Fibroblast of the aortic adventitia (primary cell): ENCODE data around the gene FOS. TPM values are rescaled to one million over a fixed set of nuclear protein-coding genes. Genes with fewer than 3 reads are reported as not detected.

Experiments
- DNase-seq: peaks from one replicate; pipeline ENCODE4 v3.0.0-alpha.2; 2010; ENCODE audit warnings: low read depth
- H3K4me3 ChIP-seq: 2 replicates; pipeline ENCODE4 v1.5.1; 2011; ENCODE audit warnings: low read depth, mild to moderate bottlenecking, control low read depth, low read length, moderate library complexity
- total RNA-seq: library from RNA; depleted of rRNA; stranded (reverse); fragments of >200 nt; gene quantifications from 2 replicates; pipeline ENCODE4 v1.2.3, GENCODE V29; 2012; ENCODE audit warnings: low replicate concordance
- TF ChIP-seq, protein P1 (sequence below): IDR thresholded peaks from 2 replicates; pipeline ENCODE4 v1.5.1; 2011; ENCODE audit warnings: mild to moderate bottlenecking, low read length, control low read depth, inconsistent platforms; ENCODE audit not compliant: insufficient read depth

FOS gene
- total RNA-seq, 1 donor, result 1.4 TPM

- TF ChIP-seq, protein P1, sequence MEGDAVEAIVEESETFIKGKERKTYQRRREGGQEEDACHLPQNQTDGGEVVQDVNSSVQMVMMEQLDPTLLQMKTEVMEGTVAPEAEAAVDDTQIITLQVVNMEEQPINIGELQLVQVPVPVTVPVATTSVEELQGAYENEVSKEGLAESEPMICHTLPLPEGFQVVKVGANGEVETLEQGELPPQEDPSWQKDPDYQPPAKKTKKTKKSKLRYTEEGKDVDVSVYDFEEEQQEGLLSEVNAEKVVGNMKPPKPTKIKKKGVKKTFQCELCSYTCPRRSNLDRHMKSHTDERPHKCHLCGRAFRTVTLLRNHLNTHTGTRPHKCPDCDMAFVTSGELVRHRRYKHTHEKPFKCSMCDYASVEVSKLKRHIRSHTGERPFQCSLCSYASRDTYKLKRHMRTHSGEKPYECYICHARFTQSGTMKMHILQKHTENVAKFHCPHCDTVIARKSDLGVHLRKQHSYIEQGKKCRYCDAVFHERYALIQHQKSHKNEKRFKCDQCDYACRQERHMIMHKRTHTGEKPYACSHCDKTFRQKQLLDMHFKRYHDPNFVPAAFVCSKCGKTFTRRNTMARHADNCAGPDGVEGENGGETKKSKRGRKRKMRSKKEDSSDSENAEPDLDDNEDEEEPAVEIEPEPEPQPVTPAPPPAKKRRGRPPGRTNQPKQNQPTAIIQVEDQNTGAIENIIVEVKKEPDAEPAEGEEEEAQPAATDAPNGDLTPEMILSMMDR, result no peak
- DNase-seq, result peak; percentile 99
These were observed 19.7 kb upstream of the FOS start for GRCh38 chr14:75258803-75259509.

DNA sequence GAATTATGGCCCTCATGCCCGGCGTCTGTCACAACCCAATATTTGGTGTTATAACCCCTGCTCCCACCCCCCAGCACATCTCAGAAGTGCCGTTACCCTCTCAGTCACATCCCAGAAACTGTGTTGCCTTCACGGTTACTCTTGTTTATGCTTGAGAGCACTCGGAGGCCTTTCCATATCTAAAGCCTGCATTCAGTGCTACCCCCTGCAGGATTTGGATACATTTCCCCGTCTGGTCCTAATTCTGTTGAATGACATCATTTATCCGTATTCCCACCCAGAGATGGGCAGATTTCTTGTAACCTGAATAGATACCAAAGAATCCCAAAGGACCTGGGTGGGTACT, 19.1 kb upstream of the FOS start:
- H3K4me3 ChIP-seq, result peak overlapping the region; percentile 65
- DNase-seq, result peak; percentile 62
- TF ChIP-seq, protein P1, result peak; percentile 20

More at GRCh38 chr14:75258803-75259509, 19.7 kb upstream of the FOS start:
- peak overlapping the region; percentile 65 for H3K4me3 ChIP-seq

DNA sequence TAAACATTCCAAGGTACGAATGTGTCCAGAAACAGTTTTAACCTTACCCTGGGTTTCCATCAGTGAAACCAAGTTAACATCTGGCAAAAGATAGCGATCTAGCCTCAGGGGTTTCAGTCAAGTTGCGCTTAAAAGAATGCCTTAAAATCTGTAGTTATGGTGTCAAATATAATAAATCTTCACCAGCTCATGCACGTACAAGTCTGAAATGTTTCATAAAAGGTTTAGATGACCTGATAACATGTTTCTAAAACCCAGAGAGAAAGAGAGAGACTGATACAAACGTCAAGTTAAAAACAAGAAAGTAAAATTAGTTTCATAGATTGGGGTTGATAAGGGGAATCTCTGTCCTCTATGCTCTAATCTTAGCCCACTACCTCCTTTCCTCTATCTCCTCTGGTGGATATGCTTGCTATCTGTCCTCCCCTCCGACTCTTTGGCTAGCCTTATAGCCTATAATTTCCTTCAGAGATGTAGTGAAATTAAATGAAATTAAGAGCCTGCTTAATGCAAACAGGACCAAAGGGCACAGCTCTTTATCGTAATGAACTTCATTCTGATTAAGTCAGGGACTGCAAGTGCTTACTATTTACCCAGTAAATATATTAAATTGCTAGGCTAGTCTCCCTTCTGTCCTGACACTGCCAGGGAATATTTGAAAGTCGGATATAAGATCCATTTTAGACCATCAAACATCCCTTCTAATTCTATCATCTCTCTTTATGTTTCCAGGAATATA, 18.4 kb upstream of the FOS start:
- DNase-seq, result no peak
- TF ChIP-seq, protein P1, result no peak

GRCh38 chr14:75261820-75262219, 16.8 kb upstream of the FOS start:
- no peak overlapping the region for H3K4me3 ChIP-seq
- TF ChIP-seq, protein P1, result no peak
- no peak for DNase-seq

More for the DNA sequence above, 18.4 kb upstream of the FOS start:
- H3K4me3 ChIP-seq, result no peak overlapping the region

DNA sequence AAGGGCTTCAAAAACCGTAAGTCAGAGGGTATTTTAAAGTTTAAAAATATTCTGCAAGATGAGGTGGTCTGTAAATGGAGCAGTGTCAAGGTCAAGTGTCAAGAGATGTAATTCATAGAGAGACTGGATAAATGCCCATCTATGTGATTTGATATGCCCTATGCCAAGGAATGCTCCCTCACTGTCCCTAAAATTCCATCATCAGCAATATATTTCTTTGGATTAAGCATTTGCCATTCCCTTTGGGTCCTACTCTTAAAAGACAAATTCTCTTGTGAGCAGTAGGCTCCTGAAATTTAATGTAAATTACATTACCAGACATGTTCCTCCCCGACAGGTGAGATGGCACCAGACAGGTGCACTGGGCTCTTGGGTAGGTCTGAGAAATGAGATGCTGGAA, 16.0 kb upstream of the FOS start:
- TF ChIP-seq, protein P1, result no peak
- no peak for DNase-seq
- H3K4me3 ChIP-seq, result no peak overlapping the region

DNA sequence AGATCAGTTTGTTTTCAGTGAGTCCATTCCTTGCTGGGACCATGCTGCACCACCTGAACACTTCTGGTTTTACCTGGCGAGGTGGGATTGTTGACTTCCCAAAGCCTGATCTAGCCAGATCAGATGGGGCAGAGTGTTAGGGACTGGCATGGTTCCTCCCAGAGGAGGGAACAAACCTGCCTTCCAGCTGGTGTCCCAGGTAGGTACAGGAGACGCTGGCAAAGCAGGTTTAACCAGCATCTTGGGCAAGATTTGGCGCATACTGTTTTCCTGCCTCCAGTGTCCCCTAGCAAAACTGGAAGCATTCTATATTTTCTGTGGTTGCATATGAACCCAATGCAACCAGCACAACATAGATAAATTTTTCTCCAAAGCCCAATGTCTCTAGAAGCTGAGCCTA, 14.6 kb upstream of the FOS start:
- no peak overlapping the region for H3K4me3 ChIP-seq
- TF ChIP-seq, protein P1, result no peak
- no peak for DNase-seq
